Kasumi-1 (cell line): Measurements from ENCODE around the gene UTP14A.
A peak's percentile ranks its signal among the peaks of the same experiment; 100 is the strongest.

Experiments used
- DNase-seq, 2 experiments: peaks; one replicate each; lab custom pipeline; 2025; lab: John Stamatoyannopoulos, UW

The UTP14A gene

DNA sequence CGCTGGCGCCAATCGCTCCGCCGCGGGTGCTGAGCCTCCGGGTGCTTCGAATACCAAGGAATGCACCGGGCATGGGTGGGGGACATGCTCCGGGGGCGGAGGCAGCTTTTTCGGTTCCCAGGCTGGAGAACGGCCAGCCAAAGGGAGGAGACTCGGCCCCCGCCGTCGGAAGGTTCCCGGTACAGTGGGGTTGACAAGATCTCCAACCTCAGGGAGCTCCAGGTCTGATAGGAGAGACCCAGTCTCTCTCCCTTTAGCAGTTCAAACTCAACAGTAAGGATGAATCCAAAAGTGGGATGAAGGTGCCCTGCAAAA lies 47.3 kb downstream of the UTP14A start:
- no peak for DNase-seq

- DNase-seq = no peak
Measured at GRCh38 chrX:129953881-129954280, 47.9 kb downstream of the UTP14A start.

- no peak for DNase-seq
Measured at GRCh38 chrX:129954804-129955203, 48.8 kb downstream of the UTP14A start.

- DNase-seq = no peak
Measured at GRCh38 chrX:129955682-129956081, 49.7 kb downstream of the UTP14A start.

- no peak for DNase-seq
Measured at GRCh38 chrX:129956145-129956544, 50.2 kb downstream of the UTP14A start.

DNA sequence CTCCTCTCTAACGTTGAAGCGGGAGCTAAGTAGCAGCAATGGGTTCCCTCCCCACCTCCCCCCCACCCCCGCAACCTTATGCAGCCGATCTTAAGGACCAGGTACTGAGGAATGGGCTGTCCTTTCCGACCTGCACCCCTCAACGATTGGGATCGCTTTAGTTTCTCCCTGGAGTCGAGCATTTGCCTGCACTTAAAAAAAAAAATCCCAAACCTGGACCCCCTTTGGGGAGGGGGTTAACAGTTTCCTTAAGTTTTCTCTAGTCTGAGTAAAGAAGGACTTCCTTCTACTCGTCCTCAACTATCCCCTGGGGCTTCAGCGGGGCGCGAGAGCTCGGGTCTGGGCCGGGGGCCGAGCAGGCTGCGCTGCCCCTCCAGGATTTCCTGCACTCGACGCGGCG lies 50.8 kb downstream of the UTP14A start:
- DNase-seq = no peak

- DNase-seq = peak; percentile 50 to 59
Measured at GRCh38 chrX:129957241-129958082, 51.5 kb downstream of the UTP14A start.

DNA sequence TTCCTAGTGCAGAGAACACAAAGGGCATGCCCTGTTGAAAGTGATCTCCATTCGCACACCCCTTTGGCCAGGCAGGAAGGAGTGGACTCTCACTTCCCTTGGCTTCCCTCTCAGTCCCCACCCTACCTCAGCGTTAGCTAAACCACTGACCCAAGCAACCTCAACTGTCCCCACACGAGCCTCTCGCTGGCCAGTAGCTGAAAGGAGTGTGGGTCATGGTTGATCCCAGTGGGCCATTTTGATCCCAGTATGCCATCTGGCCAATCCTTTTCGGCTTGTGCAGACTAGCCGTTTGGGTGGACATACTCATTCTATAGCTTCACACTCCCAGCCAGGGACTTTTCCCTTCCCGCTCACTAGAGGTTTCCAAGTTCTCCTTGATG lies 52.1 kb downstream of the UTP14A start:
- DNase-seq = no peak

- no peak for DNase-seq
Measured at GRCh38 chrX:129958814-129959492, 53.0 kb downstream of the UTP14A start.

DNA sequence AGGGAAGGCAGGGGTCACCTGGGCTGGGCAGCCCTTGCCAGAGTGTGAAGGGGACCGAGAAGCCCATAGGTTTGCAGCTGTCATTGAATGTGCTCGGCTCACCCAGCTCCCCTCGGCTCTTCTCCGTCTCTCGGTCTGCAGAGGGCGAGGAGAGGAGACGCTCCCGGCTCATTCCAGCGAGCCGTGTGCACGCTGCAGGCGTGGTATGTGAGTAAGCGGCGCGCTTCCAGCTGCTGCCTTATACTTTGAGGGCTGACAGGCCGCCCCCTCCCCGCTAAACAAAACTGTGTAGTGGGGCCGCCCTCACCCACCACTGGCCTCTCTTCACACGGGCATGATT lies 53.5 kb downstream of the UTP14A start:
- no peak for DNase-seq

DNA sequence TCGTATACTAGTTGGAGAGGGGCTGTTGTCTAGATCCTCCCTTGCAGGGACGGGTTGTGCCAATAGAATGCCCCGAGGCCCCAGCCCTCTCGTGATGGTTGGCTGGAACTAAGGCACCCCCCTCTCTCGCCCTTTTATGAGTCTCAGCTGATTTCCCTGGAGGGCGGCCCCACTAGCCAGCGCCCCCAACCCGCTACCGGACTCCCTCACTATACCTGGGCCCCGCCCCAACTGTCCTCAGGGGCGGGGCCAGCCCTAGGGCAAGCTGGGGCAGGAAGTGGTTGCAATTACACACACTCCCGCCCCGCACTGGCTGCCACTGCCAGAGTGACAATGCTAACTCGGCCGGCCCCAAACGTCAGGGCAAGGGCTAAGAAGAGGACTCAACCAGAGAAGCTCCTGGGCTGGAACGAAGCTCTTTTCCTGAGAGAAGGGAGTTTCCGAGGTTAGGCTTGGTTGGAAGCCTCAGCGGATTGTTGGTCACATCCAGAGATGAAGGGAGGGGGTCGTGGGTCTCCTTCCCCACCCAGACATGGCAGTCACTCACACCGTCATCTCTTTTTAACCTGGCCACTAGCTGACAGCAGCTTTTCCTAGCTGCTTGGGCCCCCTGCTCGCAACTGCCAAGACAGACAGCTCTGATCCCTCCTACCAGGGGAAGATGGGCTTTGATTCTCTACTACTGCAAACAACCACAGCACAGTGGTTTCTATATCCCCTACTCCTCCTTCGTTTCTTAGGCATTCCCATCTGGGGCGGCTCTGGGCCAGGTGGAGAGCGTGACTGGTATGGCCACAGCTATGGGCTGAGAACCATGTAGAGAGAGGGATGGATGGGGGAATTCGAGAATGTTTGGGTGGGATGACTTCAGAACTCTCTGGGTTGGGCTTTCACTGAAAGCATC lies 55.5 kb downstream of the UTP14A start:
- peak; percentile 44 to 51 for DNase-seq

DNA sequence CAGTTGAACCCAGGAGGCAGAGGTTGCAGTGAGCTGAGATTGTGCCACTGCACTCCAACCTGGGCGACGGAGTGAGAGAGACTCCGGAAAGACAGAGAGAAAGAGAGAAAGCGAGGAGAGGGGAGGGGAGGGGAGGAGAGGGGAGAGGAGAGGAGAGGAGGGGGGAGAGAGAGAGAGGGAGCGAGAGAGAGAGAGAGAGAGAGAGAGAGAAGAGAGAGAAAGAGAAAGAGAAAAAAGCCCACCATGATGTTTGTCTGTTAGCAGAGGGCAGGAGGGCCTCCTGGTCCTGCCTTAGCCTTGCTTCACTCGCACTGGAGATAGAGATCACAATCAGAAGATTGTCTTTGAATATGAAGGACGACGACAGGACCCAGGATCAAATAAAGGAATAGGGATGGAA lies 57.8 kb downstream of the UTP14A start:
- DNase-seq = no peak

GRCh38 chrX:129965166-129965565 lies 59.2 kb downstream of the UTP14A start:
- DNase-seq = no peak

GRCh38 chrX:129968968-129969367 lies 63.0 kb downstream of the UTP14A start:
- DNase-seq = no peak

- DNase-seq = no peak
Measured at GRCh38 chrX:129976441-129976840, 70.5 kb downstream of the UTP14A start.
